GM19238 (cell line): Measurements from ENCODE around the gene PNKP.
A peak's percentile ranks its signal among the peaks of the same experiment; 100 is the strongest.

Experiments
- DNase-seq: peaks from one replicate; pipeline ENCODE4 v3.0.0; 2011; ENCODE audit warnings: low spot score; ENCODE audit not compliant: insufficient read length

PNKP gene

GRCh38 chr19:49890349-49891311 is 23.3 kb upstream of the PNKP start:
- peak; percentile 64 for DNase-seq

GRCh38 chr19:49889687-49890348 is 22.4 kb upstream of the PNKP start:
- peak; percentile 56 for DNase-seq

- DNase-seq, result no peak
Observed at GRCh38 chr19:49889038-49889686, 21.8 kb upstream of the PNKP start.

GRCh38 chr19:49888510-49888824 is 21.1 kb upstream of the PNKP start:
- no peak for DNase-seq

- no peak for DNase-seq
Observed at GRCh38 chr19:49887665-49888509, 20.5 kb upstream of the PNKP start.

GRCh38 chr19:49887037-49887664 is 19.8 kb upstream of the PNKP start:
- no peak for DNase-seq

GRCh38 chr19:49884760-49885159 is 17.4 kb upstream of the PNKP start:
- no peak for DNase-seq

- no peak for DNase-seq
Observed at GRCh38 chr19:49884109-49884508, 16.7 kb upstream of the PNKP start.

GRCh38 chr19:49883094-49883493 is 15.7 kb upstream of the PNKP start:
- no peak for DNase-seq

GRCh38 chr19:49882643-49883042 is 15.3 kb upstream of the PNKP start:
- DNase-seq, result no peak

GRCh38 chr19:49881672-49882394 is 14.5 kb upstream of the PNKP start:
- DNase-seq, result no peak

GRCh38 chr19:49881186-49881585 is 13.8 kb upstream of the PNKP start:
- no peak for DNase-seq

GRCh38 chr19:49880162-49880869 is 12.9 kb upstream of the PNKP start:
- no peak for DNase-seq

- no peak for DNase-seq
Observed at GRCh38 chr19:49879243-49879963, 12.0 kb upstream of the PNKP start.

- no peak for DNase-seq
Observed at GRCh38 chr19:49878744-49879070, 11.3 kb upstream of the PNKP start.

GRCh38 chr19:49877879-49878743 is 10.7 kb upstream of the PNKP start:
- peak; percentile 99 for DNase-seq

GRCh38 chr19:49877020-49877878 is 9.9 kb upstream of the PNKP start, which contains the start of the genes AKT1S1 and TBC1D17:
TSS of gene AKT1S1 (minus strand) at chr19:49877355. CDS start at chr19:49873295, 4,060 bp downstream.
TSS of gene TBC1D17 (plus strand) at chr19:49877702. CDS start at chr19:49877724, 22 bp downstream.
- peak; percentile 98 for DNase-seq
